ENCODE results near the gene RASAL1.

GRCh38 chr12:113155646-113156045, 20.1 kb upstream of the RASAL1 start:
- TF ChIP-seq POLR2A (IDR thresholded peaks at IDR 0.05; ENCODE audit: low read length) (no peak), EP300 (IDR thresholded peaks at IDR 0.05) (no peak), HDAC2 (IDR thresholded peaks at IDR 0.05) (no peak), RAD21 (conservative IDR thresholded peaks at IDR 0.05 in 1 of 2, IDR thresholded peaks at IDR 0.05 in 1 of 2) (no peak), RCOR1 (IDR thresholded peaks at IDR 0.05; ENCODE audit: low read depth, low read length) (no peak)
- TF ChIP-seq, protein P1, sequence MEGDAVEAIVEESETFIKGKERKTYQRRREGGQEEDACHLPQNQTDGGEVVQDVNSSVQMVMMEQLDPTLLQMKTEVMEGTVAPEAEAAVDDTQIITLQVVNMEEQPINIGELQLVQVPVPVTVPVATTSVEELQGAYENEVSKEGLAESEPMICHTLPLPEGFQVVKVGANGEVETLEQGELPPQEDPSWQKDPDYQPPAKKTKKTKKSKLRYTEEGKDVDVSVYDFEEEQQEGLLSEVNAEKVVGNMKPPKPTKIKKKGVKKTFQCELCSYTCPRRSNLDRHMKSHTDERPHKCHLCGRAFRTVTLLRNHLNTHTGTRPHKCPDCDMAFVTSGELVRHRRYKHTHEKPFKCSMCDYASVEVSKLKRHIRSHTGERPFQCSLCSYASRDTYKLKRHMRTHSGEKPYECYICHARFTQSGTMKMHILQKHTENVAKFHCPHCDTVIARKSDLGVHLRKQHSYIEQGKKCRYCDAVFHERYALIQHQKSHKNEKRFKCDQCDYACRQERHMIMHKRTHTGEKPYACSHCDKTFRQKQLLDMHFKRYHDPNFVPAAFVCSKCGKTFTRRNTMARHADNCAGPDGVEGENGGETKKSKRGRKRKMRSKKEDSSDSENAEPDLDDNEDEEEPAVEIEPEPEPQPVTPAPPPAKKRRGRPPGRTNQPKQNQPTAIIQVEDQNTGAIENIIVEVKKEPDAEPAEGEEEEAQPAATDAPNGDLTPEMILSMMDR (IDR thresholded peaks at IDR 0.05), result no peak
- TF ChIP-seq, protein P2, sequence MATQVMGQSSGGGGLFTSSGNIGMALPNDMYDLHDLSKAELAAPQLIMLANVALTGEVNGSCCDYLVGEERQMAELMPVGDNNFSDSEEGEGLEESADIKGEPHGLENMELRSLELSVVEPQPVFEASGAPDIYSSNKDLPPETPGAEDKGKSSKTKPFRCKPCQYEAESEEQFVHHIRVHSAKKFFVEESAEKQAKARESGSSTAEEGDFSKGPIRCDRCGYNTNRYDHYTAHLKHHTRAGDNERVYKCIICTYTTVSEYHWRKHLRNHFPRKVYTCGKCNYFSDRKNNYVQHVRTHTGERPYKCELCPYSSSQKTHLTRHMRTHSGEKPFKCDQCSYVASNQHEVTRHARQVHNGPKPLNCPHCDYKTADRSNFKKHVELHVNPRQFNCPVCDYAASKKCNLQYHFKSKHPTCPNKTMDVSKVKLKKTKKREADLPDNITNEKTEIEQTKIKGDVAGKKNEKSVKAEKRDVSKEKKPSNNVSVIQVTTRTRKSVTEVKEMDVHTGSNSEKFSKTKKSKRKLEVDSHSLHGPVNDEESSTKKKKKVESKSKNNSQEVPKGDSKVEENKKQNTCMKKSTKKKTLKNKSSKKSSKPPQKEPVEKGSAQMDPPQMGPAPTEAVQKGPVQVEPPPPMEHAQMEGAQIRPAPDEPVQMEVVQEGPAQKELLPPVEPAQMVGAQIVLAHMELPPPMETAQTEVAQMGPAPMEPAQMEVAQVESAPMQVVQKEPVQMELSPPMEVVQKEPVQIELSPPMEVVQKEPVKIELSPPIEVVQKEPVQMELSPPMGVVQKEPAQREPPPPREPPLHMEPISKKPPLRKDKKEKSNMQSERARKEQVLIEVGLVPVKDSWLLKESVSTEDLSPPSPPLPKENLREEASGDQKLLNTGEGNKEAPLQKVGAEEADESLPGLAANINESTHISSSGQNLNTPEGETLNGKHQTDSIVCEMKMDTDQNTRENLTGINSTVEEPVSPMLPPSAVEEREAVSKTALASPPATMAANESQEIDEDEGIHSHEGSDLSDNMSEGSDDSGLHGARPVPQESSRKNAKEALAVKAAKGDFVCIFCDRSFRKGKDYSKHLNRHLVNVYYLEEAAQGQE (IDR thresholded peaks at IDR 0.05), result no peak
- TF ChIP-seq, protein P3, sequence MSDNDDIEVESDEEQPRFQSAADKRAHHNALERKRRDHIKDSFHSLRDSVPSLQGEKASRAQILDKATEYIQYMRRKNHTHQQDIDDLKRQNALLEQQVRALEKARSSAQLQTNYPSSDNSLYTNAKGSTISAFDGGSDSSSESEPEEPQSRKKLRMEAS (IDR thresholded peaks at IDR 0.05), result no peak
